ACC112 (cell line): ENCODE measurements around the gene FCHSD2.
A peak's percentile ranks its signal among the peaks of the same experiment; 100 is the strongest.
"Not testable (repeated sequence)": the region's sequence is repeated elsewhere in the genome, so short reads cannot be mapped to it uniquely, and the experiment has no call there.

Experiments
- H2AFZ ChIP-seq: fragments of 200-600 bp; sonication (generic); one replicate; pipeline ENCODE4 v1.6.0; 2017; ENCODE audit warnings: antibody characterized with exemption, low read length; ENCODE audit not compliant: unreplicated experiment
- H3K27ac ChIP-seq: fragments of 200-600 bp; sonication (generic); 2 replicates; pipeline ENCODE4 v1.5.1; 2014; ENCODE audit warnings: low read depth, mild to moderate bottlenecking, antibody characterized with exemption, low read length, moderate library complexity
- H3K27me3 ChIP-seq: fragments of 200-600 bp; sonication (generic); 2 replicates; pipeline ENCODE4 v1.6.1; 2014; ENCODE audit warnings: mild to moderate bottlenecking, antibody characterized with exemption, low read length, moderate library complexity, mixed read lengths; ENCODE audit not compliant: insufficient read depth
- H3K36me3 ChIP-seq: fragments of 200-600 bp; sonication (generic); 2 replicates; pipeline ENCODE4 v1.6.1; 2016; ENCODE audit warnings: mild to moderate bottlenecking, antibody characterized with exemption, low read length, moderate library complexity, mixed read lengths; ENCODE audit not compliant: insufficient read depth
- H3K4me1 ChIP-seq: fragments of 200-600 bp; sonication (generic); one replicate; pipeline ENCODE4 v1.6.1; 2016; ENCODE audit warnings: low read length, mixed read lengths; ENCODE audit not compliant: insufficient read depth, unreplicated experiment, control insufficient read depth
- H3K4me3 ChIP-seq: fragments of 200-600 bp; sonication (generic); 2 replicates; pipeline ENCODE4 v1.5.1; 2014; ENCODE audit warnings: mild to moderate bottlenecking, low read depth, low read length
- H3K79me2 ChIP-seq: fragments of 200-600 bp; sonication (generic); one replicate; pipeline ENCODE4 v1.6.0; 2016; ENCODE audit warnings: low read length; ENCODE audit not compliant: control insufficient read depth, unreplicated experiment, insufficient read depth

FCHSD2 gene

GRCh38 chr11:72831521-72832300 lies 310.4 kb downstream of the FCHSD2 start:
- Histone ChIP-seq H3K79me2 (no peaks in the 10 kb centered on the region), H3K27ac (no peak overlapping the region), H3K4me1 (peaks cover 17% of the 10 kb centered on the region), H3K27me3 (no peaks in the 10 kb centered on the region), H3K4me3 (no peak overlapping the region), H2AFZ (no peak overlapping the region), H3K36me3 (no peaks in the 10 kb centered on the region)

- Histone ChIP-seq H3K4me1 (peaks cover 10% of the 10 kb centered on the region), H3K79me2 (no peaks in the 10 kb centered on the region), H2AFZ (no peak overlapping the region), H3K36me3 (no peaks in the 10 kb centered on the region), H3K27ac (no peak overlapping the region), H3K4me3 (no peak overlapping the region), H3K27me3 (no peaks in the 10 kb centered on the region)
Measured at GRCh38 chr11:72829884-72830533, 312.1 kb downstream of the FCHSD2 start.

GRCh38 chr11:72829178-72829577 lies 312.9 kb downstream of the FCHSD2 start:
- Histone ChIP-seq H2AFZ (no peak overlapping the region), H3K27ac (no peak overlapping the region), H3K27me3 (no peaks in the 10 kb centered on the region), H3K79me2 (no peaks in the 10 kb centered on the region), H3K4me1 (peaks cover 10% of the 10 kb centered on the region), H3K4me3 (no peak overlapping the region), H3K36me3 (no peaks in the 10 kb centered on the region)

GRCh38 chr11:72828692-72829101 lies 313.4 kb downstream of the FCHSD2 start:
- Histone ChIP-seq H3K4me1 (peaks cover 10% of the 10 kb centered on the region), H2AFZ (no peak overlapping the region), H3K36me3 (no peaks in the 10 kb centered on the region), H3K27ac (no peak overlapping the region), H3K27me3 (no peaks in the 10 kb centered on the region), H3K79me2 (no peaks in the 10 kb centered on the region), H3K4me3 (no peak overlapping the region)

GRCh38 chr11:72828081-72828567 lies 314.0 kb downstream of the FCHSD2 start:
- Histone ChIP-seq H3K79me2 (no peaks in the 10 kb centered on the region), H3K27me3 (no peaks in the 10 kb centered on the region), H3K4me1 (peaks cover 10% of the 10 kb centered on the region), H3K4me3 (peak overlapping the region; percentile 20), H2AFZ (no peak overlapping the region), H3K36me3 (no peaks in the 10 kb centered on the region), H3K27ac (peak overlapping the region; percentile 49)

GRCh38 chr11:72827656-72828055 lies 314.5 kb downstream of the FCHSD2 start:
- not testable (repeated sequence) for H3K36me3 ChIP-seq, H3K4me1 ChIP-seq, H3K79me2 ChIP-seq, H2AFZ ChIP-seq, H3K27me3 ChIP-seq
- H3K4me3 ChIP-seq: peak overlapping the region; percentile 20
- H3K27ac ChIP-seq: peak overlapping the region; percentile 62

- peaks cover 10% of the 10 kb centered on the region for H3K4me1 ChIP-seq
- no peak overlapping the region for H3K4me3 ChIP-seq
- H3K79me2 ChIP-seq: no peaks in the 10 kb centered on the region
- no peaks in the 10 kb centered on the region for H3K36me3 ChIP-seq
- H3K27ac ChIP-seq: peak overlapping the region; percentile 62; the same call in 1 of the 2 replicates
- no peak overlapping the region for H2AFZ ChIP-seq
- H3K27me3 ChIP-seq: no peaks in the 10 kb centered on the region
Measured at GRCh38 chr11:72826942-72827480, 315.1 kb downstream of the FCHSD2 start.

- Histone ChIP-seq H3K79me2 (no peaks in the 10 kb centered on the region), H3K36me3 (no peaks in the 10 kb centered on the region), H3K4me1 (peaks cover 14% of the 10 kb centered on the region), H3K27ac (no peak overlapping the region), H3K4me3 (no peak overlapping the region), H3K27me3 (no peaks in the 10 kb centered on the region), H2AFZ (no peak overlapping the region)
Measured at GRCh38 chr11:72826191-72826941, 315.8 kb downstream of the FCHSD2 start.

- Histone ChIP-seq H3K27me3 (no peaks in the 10 kb centered on the region), H3K27ac (no peak overlapping the region), H3K36me3 (no peaks in the 10 kb centered on the region)
Measured at GRCh38 chr11:72825661-72826060, 316.5 kb downstream of the FCHSD2 start.

GRCh38 chr11:72824811-72825505 lies 317.2 kb downstream of the FCHSD2 start:
- no peak overlapping the region for H2AFZ ChIP-seq
- no peak overlapping the region for H3K4me3 ChIP-seq
- H3K27me3 ChIP-seq: no peaks in the 10 kb centered on the region
- H3K4me1 ChIP-seq: peaks cover 16% of the 10 kb centered on the region
- no peak overlapping the region for H3K27ac ChIP-seq
- H3K79me2 ChIP-seq: no peaks in the 10 kb centered on the region
- no peaks in the 10 kb centered on the region for H3K36me3 ChIP-seq

More at GRCh38 chr11:72825661-72826060, 316.5 kb downstream of the FCHSD2 start:
- Histone ChIP-seq H3K79me2 (no peaks in the 10 kb centered on the region), H2AFZ (no peak overlapping the region), H3K4me1 (peaks cover 16% of the 10 kb centered on the region), H3K4me3 (no peak overlapping the region)
